Measurements from ENCODE around the gene FHOD3.

DNA sequence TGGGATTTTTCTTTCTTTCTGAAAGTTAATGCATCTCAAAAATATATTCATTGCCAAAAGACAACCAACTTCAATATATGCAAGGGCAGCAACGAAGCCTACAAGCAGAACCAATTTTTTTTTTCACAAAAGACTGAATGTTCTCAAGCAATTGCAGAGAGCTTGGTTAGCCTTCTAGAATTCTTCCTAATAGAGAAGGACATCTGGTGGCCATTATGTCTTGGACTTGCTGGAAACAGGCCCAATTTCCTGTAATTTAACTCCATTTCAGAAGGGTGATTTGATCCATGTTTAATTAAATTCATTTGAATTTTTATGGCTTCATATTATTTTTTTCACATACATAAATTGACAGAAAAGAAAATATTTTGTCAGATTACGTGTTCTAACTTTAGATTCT, 323.3 kb downstream of the FHOD3 start:
- TF ChIP-seq, protein P1, sequence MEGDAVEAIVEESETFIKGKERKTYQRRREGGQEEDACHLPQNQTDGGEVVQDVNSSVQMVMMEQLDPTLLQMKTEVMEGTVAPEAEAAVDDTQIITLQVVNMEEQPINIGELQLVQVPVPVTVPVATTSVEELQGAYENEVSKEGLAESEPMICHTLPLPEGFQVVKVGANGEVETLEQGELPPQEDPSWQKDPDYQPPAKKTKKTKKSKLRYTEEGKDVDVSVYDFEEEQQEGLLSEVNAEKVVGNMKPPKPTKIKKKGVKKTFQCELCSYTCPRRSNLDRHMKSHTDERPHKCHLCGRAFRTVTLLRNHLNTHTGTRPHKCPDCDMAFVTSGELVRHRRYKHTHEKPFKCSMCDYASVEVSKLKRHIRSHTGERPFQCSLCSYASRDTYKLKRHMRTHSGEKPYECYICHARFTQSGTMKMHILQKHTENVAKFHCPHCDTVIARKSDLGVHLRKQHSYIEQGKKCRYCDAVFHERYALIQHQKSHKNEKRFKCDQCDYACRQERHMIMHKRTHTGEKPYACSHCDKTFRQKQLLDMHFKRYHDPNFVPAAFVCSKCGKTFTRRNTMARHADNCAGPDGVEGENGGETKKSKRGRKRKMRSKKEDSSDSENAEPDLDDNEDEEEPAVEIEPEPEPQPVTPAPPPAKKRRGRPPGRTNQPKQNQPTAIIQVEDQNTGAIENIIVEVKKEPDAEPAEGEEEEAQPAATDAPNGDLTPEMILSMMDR (IDR thresholded peaks at IDR 0.05; ENCODE audit: low read depth, low read length, missing input control) = no peak
- TF ChIP-seq, protein P2, sequence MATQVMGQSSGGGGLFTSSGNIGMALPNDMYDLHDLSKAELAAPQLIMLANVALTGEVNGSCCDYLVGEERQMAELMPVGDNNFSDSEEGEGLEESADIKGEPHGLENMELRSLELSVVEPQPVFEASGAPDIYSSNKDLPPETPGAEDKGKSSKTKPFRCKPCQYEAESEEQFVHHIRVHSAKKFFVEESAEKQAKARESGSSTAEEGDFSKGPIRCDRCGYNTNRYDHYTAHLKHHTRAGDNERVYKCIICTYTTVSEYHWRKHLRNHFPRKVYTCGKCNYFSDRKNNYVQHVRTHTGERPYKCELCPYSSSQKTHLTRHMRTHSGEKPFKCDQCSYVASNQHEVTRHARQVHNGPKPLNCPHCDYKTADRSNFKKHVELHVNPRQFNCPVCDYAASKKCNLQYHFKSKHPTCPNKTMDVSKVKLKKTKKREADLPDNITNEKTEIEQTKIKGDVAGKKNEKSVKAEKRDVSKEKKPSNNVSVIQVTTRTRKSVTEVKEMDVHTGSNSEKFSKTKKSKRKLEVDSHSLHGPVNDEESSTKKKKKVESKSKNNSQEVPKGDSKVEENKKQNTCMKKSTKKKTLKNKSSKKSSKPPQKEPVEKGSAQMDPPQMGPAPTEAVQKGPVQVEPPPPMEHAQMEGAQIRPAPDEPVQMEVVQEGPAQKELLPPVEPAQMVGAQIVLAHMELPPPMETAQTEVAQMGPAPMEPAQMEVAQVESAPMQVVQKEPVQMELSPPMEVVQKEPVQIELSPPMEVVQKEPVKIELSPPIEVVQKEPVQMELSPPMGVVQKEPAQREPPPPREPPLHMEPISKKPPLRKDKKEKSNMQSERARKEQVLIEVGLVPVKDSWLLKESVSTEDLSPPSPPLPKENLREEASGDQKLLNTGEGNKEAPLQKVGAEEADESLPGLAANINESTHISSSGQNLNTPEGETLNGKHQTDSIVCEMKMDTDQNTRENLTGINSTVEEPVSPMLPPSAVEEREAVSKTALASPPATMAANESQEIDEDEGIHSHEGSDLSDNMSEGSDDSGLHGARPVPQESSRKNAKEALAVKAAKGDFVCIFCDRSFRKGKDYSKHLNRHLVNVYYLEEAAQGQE (IDR thresholded peaks at IDR 0.05) = no peak
- TF ChIP-seq, protein P3, sequence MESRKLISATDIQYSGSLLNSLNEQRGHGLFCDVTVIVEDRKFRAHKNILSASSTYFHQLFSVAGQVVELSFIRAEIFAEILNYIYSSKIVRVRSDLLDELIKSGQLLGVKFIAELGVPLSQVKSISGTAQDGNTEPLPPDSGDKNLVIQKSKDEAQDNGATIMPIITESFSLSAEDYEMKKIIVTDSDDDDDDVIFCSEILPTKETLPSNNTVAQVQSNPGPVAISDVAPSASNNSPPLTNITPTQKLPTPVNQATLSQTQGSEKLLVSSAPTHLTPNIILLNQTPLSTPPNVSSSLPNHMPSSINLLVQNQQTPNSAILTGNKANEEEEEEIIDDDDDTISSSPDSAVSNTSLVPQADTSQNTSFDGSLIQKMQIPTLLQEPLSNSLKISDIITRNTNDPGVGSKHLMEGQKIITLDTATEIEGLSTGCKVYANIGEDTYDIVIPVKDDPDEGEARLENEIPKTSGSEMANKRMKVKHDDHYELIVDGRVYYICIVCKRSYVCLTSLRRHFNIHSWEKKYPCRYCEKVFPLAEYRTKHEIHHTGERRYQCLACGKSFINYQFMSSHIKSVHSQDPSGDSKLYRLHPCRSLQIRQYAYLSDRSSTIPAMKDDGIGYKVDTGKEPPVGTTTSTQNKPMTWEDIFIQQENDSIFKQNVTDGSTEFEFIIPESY (IDR thresholded peaks at IDR 0.05) = no peak
- TF ChIP-seq JUND (IDR thresholded peaks at IDR 0.05) (no peak), RAD21 (IDR thresholded peaks at IDR 0.05) (peak in 1 of 2 donors; percentile 6), YY1 (IDR thresholded peaks at IDR 0.05) (no peak), GABPA (IDR thresholded peaks at IDR 0.05 in 1 of 2, conservative IDR thresholded peaks at IDR 0.05 in 1 of 2) (no peak), FOXA1 (IDR thresholded peaks at IDR 0.05) (no peak), RXRA (IDR thresholded peaks at IDR 0.05) (no peak), TAF1 (conservative IDR thresholded peaks at IDR 0.05) (no peak)
- TF ChIP-seq, protein P4, sequence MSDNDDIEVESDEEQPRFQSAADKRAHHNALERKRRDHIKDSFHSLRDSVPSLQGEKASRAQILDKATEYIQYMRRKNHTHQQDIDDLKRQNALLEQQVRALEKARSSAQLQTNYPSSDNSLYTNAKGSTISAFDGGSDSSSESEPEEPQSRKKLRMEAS (IDR thresholded peaks at IDR 0.05) = no peak
- TF ChIP-seq, protein P5, sequence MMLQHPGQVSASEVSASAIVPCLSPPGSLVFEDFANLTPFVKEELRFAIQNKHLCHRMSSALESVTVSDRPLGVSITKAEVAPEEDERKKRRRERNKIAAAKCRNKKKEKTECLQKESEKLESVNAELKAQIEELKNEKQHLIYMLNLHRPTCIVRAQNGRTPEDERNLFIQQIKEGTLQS (IDR thresholded peaks at IDR 0.05) = no peak
